ENCODE measurements around the gene TRIM33. TPM values are rescaled to one million over a fixed set of nuclear protein-coding genes. Genes with fewer than 3 reads are reported as not detected.

The TRIM33 gene
- total and polyA plus RNA-seq, 2 donors (not counting 3 experiments of a cell fraction or from before 2014, with no cell fraction given) = 10.3 to 29.1 TPM

DNA sequence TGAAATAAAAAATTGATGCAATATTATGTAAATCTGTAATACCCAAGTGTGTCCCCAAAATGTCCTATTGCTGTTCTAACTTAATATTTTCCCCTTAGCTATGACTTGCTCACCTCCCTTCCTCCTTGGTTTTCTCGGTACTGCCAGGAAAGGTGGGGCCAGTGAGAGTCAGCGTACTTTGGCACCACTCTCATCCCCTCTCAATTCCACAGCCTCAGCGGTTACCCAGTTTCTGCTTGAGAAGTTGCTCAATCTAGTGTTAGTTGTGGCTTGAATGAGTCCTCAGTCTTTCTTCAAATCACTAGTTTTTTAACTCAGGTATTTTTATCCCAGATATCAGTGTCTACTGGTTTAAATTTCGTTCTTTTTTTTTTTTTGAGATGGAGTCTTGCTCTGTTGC lies 38.1 kb upstream of the TRIM33 start:
- no peaks in the 10 kb centered on the region for H3K9me1 ChIP-seq (replicated peaks; ENCODE audit: control insufficient read depth, extremely low read depth, insufficient read depth, low read length)
- ChIA-PET CTCF (no interaction called here), POLR2A (no interaction called here)
- no peaks in the 10 kb centered on the region for H3K36me3 ChIP-seq (ENCODE audit: control insufficient read depth in 2 of 2, extremely low read depth in 1 of 2, insufficient read depth in 2 of 2, low read length in 2 of 2)
- no peak overlapping the region for H2AFZ ChIP-seq (ENCODE audit: low read depth, low read length)
- TF ChIP-seq FOS (IDR thresholded peaks at IDR 0.05; ENCODE audit: borderline replicate concordance, insufficient read depth, low read length) = no peak
- TF ChIP-seq POLR2AphosphoS5 (IDR thresholded peaks at IDR 0.05; ENCODE audit: insufficient read depth, low read depth, low read length) = no peak
- TF ChIP-seq, protein P1, sequence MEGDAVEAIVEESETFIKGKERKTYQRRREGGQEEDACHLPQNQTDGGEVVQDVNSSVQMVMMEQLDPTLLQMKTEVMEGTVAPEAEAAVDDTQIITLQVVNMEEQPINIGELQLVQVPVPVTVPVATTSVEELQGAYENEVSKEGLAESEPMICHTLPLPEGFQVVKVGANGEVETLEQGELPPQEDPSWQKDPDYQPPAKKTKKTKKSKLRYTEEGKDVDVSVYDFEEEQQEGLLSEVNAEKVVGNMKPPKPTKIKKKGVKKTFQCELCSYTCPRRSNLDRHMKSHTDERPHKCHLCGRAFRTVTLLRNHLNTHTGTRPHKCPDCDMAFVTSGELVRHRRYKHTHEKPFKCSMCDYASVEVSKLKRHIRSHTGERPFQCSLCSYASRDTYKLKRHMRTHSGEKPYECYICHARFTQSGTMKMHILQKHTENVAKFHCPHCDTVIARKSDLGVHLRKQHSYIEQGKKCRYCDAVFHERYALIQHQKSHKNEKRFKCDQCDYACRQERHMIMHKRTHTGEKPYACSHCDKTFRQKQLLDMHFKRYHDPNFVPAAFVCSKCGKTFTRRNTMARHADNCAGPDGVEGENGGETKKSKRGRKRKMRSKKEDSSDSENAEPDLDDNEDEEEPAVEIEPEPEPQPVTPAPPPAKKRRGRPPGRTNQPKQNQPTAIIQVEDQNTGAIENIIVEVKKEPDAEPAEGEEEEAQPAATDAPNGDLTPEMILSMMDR (IDR thresholded peaks at IDR 0.05; ENCODE audit: extremely low read depth in 1 of 2, insufficient read depth in 1 of 2, low read depth in 1 of 2, low read length in 2 of 2) = no peak
- TF ChIP-seq JUN (IDR thresholded peaks at IDR 0.05; ENCODE audit: borderline replicate concordance, insufficient read depth, insufficient read length, low read depth) = no peak
- TF ChIP-seq GATA2 (IDR thresholded peaks at IDR 0.05; ENCODE audit: insufficient read depth, insufficient read length, low read depth, low read length) = no peak
- no peak for TF ChIP-seq EZH2 (IDR thresholded peaks at IDR 0.05; ENCODE audit: borderline replicate concordance, low read depth, low read length, severe bottlenecking)
- TF ChIP-seq, protein P2, sequence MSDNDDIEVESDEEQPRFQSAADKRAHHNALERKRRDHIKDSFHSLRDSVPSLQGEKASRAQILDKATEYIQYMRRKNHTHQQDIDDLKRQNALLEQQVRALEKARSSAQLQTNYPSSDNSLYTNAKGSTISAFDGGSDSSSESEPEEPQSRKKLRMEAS (IDR thresholded peaks at IDR 0.05; ENCODE audit: insufficient read depth, insufficient read length) = no peak
- no peak for TF ChIP-seq MYC (IDR thresholded peaks at IDR 0.05; ENCODE audit: low read depth, low read length)
- TF ChIP-seq POLR2A (IDR thresholded peaks at IDR 0.05; ENCODE audit: low read depth, low read length) = no peak
- intact Hi-C loops (cut with micrococcal nuclease) (no loop called here), dilution Hi-C loops (cut with MboI; ENCODE audit: extremely low pct_ligation_motif_present, low sequenced_read_pairs) (no loop called here)
- H3K27ac ChIP-seq (ENCODE audit: insufficient read depth, low read depth, low read length) = no peak overlapping the region
- no TSS peak for BruUV-seq (replicated peaks)
- no peaks in the 10 kb centered on the region for H4K20me1 ChIP-seq (replicated peaks; ENCODE audit: control insufficient read depth, extremely low read depth, insufficient read depth, low read length)
- no peak overlapping the region for H3K4me2 ChIP-seq (ENCODE audit: insufficient read depth, low read length)
- DNase-seq (ENCODE audit: low read depth, low spot score) = no peak
- no peak overlapping the region for H3K4me3 ChIP-seq (replicated peaks in 1 of 3; ENCODE audit: insufficient read depth in 1 of 3, low read depth in 1 of 3, low read length in 3 of 3)
- H3K4me1 ChIP-seq (ENCODE audit: control insufficient read depth, extremely low read depth, insufficient read depth, low read length) = no peaks in the 10 kb centered on the region
- FAIRE-seq = no peak
- H3K79me2 ChIP-seq (ENCODE audit: control insufficient read depth, insufficient read depth, low read length) = no peaks in the 10 kb centered on the region
- H3K27me3 ChIP-seq (ENCODE audit: control insufficient read depth in 2 of 2, insufficient read depth in 2 of 2, low read length in 2 of 2) = no peaks in the 10 kb centered on the region
- H3K9me3 ChIP-seq (replicated peaks; ENCODE audit: control insufficient read depth, insufficient read depth, low read length) = no peaks in the 10 kb centered on the region
- H3K9ac ChIP-seq (replicated peaks; ENCODE audit: extremely low read depth, insufficient read depth, low read length) = no peak overlapping the region

Measured in endothelial cell of umbilical vein (primary cell).